ENCODE data around the gene GINS1.

Gene GINS1

DNA sequence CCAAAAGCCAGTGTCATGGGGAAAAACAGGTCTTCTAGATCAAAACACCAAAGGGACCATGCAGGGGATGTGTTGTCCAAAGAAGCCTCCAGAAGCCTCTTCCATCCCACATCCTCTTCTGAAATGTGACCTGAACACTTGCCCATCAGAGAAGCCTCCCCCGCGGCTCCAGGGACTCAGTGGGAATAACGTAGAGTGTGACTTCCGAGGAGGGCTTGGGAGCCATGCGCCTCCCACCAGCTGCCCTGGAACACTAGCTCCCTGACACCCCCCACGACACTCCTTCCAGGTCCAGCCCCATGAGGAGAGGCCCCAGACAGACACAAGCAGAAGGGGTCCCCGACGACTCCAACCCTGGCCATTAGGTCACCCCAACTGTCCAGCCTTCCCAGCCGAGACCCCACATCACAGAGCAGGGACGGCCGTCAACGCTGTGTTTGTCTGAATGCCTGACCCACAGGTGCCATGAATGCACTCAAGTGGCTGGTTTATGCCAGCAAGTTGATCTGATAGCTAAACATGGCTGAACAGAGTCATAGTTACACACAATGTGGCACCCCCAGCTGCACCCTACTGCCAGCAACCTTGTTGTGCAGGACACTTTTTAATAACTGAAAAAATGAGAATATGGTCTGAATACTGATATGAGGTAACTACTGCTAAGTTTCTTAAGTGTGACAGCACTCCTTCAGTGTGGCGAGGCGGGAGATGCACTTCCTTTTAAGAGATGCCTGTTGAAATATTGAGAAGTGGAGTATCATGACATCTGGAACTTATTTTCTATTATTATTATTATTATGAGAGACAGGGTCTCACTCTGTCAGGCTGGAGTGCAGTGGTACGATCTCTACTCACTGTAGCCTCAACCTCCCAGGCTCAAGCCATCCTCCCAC lies 58.0 kb downstream of the GINS1 start:
- no peak overlapping the region for H3K9ac ChIP-seq (ENCODE audit: low read depth, low read length)
- no peak for DNase-seq
- H3K79me2 ChIP-seq (ENCODE audit: insufficient read depth, low read length) = no peaks in the 10 kb centered on the region
- H2AFZ ChIP-seq (ENCODE audit: low read depth, low read length) = no peak overlapping the region
- TF ChIP-seq, protein P1, sequence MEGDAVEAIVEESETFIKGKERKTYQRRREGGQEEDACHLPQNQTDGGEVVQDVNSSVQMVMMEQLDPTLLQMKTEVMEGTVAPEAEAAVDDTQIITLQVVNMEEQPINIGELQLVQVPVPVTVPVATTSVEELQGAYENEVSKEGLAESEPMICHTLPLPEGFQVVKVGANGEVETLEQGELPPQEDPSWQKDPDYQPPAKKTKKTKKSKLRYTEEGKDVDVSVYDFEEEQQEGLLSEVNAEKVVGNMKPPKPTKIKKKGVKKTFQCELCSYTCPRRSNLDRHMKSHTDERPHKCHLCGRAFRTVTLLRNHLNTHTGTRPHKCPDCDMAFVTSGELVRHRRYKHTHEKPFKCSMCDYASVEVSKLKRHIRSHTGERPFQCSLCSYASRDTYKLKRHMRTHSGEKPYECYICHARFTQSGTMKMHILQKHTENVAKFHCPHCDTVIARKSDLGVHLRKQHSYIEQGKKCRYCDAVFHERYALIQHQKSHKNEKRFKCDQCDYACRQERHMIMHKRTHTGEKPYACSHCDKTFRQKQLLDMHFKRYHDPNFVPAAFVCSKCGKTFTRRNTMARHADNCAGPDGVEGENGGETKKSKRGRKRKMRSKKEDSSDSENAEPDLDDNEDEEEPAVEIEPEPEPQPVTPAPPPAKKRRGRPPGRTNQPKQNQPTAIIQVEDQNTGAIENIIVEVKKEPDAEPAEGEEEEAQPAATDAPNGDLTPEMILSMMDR (IDR thresholded peaks at IDR 0.05; ENCODE audit: borderline replicate concordance, extremely low read depth, low read length, poor library complexity, severe bottlenecking) = no peak
- TF ChIP-seq EZH2 (IDR thresholded peaks at IDR 0.05; ENCODE audit: borderline replicate concordance, low read depth, low read length, severe bottlenecking) = no peak
- H4K20me1 ChIP-seq (ENCODE audit: insufficient read depth, low read length) = no peaks in the 10 kb centered on the region
- ATAC-seq (ENCODE audit: insufficient read depth, low read depth) = no peak
- peaks cover 70% of the 10 kb centered on the region for H3K36me3 ChIP-seq (ENCODE audit: insufficient read depth, low read length)
- no peak overlapping the region for H3K4me2 ChIP-seq (ENCODE audit: insufficient read depth, low read length)
- H3K27me3 ChIP-seq (ENCODE audit: insufficient read depth, low read length, poor library complexity) = no peaks in the 10 kb centered on the region
- peaks cover 5% of the 10 kb centered on the region for H3K4me1 ChIP-seq (ENCODE audit: insufficient read depth, low read length)
- H3K9me3 ChIP-seq (ENCODE audit: insufficient read depth, low read length, severe bottlenecking) = no peaks in the 10 kb centered on the region
- H3K27ac ChIP-seq (ENCODE audit: low read length) = no peak overlapping the region
- no peak overlapping the region for H3K4me3 ChIP-seq (ENCODE audit: low read depth in 1 of 2, low read length in 2 of 2)

DNA sequence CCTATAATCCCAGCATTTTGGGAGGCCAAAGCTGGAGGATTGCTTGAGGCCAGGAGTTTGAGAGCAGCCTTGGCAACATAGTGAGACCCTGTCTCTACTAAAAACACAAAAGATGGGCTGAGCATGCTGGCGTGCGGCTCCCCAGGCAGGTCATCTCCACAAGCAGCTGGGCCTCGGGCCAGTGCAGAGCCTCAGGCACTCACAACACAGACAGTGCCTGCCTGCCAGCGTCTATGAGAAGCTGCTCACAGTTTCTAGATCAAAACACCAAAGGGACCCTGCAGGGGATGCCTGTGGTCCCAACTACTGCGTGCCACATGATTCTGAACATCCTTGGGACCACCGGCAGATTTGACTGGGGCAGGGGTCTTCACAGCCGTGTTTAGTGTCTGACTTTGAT lies 59.4 kb downstream of the GINS1 start:
- Histone ChIP-seq H2AFZ (ENCODE audit: low read depth, low read length) (no peak overlapping the region), H3K4me2 (ENCODE audit: insufficient read depth, low read length) (no peak overlapping the region), H3K4me1 (ENCODE audit: insufficient read depth, low read length) (peaks cover 5% of the 10 kb centered on the region), H3K4me3 (ENCODE audit: low read depth in 1 of 2, low read length in 2 of 2) (no peak overlapping the region), H3K9ac (ENCODE audit: low read depth, low read length) (no peak overlapping the region), H3K27ac (ENCODE audit: low read length) (no peak overlapping the region), H3K27me3 (ENCODE audit: insufficient read depth, low read length, poor library complexity) (no peaks in the 10 kb centered on the region), H3K9me3 (ENCODE audit: insufficient read depth, low read length, severe bottlenecking) (no peaks in the 10 kb centered on the region), H4K20me1 (ENCODE audit: insufficient read depth, low read length) (no peaks in the 10 kb centered on the region), H3K36me3 (ENCODE audit: insufficient read depth, low read length) (peaks cover 76% of the 10 kb centered on the region), H3K79me2 (ENCODE audit: insufficient read depth, low read length) (no peaks in the 10 kb centered on the region)
- ATAC-seq (ENCODE audit: insufficient read depth, low read depth) = no peak
- no peak for DNase-seq
- TF ChIP-seq EZH2 (IDR thresholded peaks at IDR 0.05; ENCODE audit: borderline replicate concordance, low read depth, low read length, severe bottlenecking) = no peak
- TF ChIP-seq, protein P1 (IDR thresholded peaks at IDR 0.05; ENCODE audit: borderline replicate concordance, extremely low read depth, low read length, poor library complexity, severe bottlenecking) = no peak

DNA sequence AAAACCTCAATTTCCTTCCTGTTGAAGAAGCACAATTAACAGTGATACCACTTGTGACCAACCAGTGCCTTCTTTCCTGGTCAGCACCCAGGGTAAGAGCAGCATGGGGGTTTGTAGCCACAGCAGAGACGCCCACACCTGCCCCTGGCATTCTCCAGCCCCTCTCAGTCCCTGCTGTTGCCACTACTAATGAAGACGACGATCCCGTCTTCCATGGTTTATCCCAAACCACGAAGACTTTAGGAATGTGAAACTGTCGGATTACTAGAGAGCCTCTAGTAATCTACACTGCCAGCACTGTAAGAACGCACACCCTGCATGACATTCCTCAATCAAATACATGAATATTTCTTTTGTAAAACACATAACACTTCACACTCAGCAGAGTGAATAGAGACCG lies 60.0 kb downstream of the GINS1 start:
- ATAC-seq (ENCODE audit: insufficient read depth, low read depth) (no peak), DNase-seq (no peak)
- H3K36me3 ChIP-seq (ENCODE audit: insufficient read depth, low read length) = peaks cover 70% of the 10 kb centered on the region
- H3K4me1 ChIP-seq (ENCODE audit: insufficient read depth, low read length) = peaks cover 5% of the 10 kb centered on the region
- no peak overlapping the region for H3K4me3 ChIP-seq (ENCODE audit: low read depth in 1 of 2, low read length in 2 of 2)
- H3K9ac ChIP-seq (ENCODE audit: low read depth, low read length) = no peak overlapping the region
- no peak for TF ChIP-seq EZH2 (IDR thresholded peaks at IDR 0.05; ENCODE audit: borderline replicate concordance, low read depth, low read length, severe bottlenecking)
- no peak overlapping the region for H3K4me2 ChIP-seq (ENCODE audit: insufficient read depth, low read length)
- no peaks in the 10 kb centered on the region for H3K79me2 ChIP-seq (ENCODE audit: insufficient read depth, low read length)
- H2AFZ ChIP-seq (ENCODE audit: low read depth, low read length) = no peak overlapping the region
- H4K20me1 ChIP-seq (ENCODE audit: insufficient read depth, low read length) = no peaks in the 10 kb centered on the region
- no peak overlapping the region for H3K27ac ChIP-seq (ENCODE audit: low read length)
- no peaks in the 10 kb centered on the region for H3K27me3 ChIP-seq (ENCODE audit: insufficient read depth, low read length, poor library complexity)
- no peaks in the 10 kb centered on the region for H3K9me3 ChIP-seq (ENCODE audit: insufficient read depth, low read length, severe bottlenecking)

Data from DND-41 (cell line).